Fibroblast of villous mesenchyme (primary cell): ENCODE measurements around the gene LPXN. TPM values are rescaled to one million over a fixed set of nuclear protein-coding genes. Genes with fewer than 3 reads are reported as not detected.

Source experiments
- DNase-seq: peaks from one replicate; pipeline ENCODE4 v3.0.0-alpha.2; 2010; ENCODE audit warnings: low read depth
- H3K4me3 ChIP-seq: 2 replicates; pipeline ENCODE4 v1.5.1; 2011; ENCODE audit warnings: low read depth, mild to moderate bottlenecking, low read length
- total RNA-seq: library from RNA; depleted of rRNA; stranded (reverse); fragments of >200 nt; gene quantifications from 2 replicates; pipeline ENCODE4 v1.2.3, GENCODE V29; 2012
- TF ChIP-seq, protein P1 (sequence below): IDR thresholded peaks from 2 replicates; pipeline ENCODE4 v1.5.1; 2012; ENCODE audit warnings: low read depth, mild to moderate bottlenecking, low read length; ENCODE audit not compliant: insufficient read depth

The LPXN gene
- total RNA-seq, 1 donor = 3.5 TPM

GRCh38 chr11:58487170-58487569 lies 88.5 kb downstream of the LPXN start:
- TF ChIP-seq, protein P1, sequence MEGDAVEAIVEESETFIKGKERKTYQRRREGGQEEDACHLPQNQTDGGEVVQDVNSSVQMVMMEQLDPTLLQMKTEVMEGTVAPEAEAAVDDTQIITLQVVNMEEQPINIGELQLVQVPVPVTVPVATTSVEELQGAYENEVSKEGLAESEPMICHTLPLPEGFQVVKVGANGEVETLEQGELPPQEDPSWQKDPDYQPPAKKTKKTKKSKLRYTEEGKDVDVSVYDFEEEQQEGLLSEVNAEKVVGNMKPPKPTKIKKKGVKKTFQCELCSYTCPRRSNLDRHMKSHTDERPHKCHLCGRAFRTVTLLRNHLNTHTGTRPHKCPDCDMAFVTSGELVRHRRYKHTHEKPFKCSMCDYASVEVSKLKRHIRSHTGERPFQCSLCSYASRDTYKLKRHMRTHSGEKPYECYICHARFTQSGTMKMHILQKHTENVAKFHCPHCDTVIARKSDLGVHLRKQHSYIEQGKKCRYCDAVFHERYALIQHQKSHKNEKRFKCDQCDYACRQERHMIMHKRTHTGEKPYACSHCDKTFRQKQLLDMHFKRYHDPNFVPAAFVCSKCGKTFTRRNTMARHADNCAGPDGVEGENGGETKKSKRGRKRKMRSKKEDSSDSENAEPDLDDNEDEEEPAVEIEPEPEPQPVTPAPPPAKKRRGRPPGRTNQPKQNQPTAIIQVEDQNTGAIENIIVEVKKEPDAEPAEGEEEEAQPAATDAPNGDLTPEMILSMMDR = no peak
- no peak overlapping the region for H3K4me3 ChIP-seq
- DNase-seq = no peak

DNA sequence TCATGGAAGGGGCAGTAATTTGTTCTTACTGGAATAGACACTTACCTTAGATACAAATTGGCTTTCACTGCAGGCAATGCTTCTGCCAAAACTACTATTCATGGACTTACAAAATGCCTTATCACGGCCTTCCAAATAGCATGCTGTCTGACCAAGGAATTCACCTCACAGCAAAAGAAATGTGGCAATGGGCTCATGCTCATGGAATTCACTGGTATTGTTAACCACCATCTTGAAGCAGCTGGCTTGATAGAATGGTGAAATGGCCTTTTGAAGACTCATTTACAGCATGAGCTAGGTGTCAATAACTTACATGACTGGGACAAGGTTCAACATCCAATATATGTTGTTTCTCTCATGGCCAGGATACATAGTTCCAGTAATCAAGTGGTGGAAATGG lies 89.7 kb downstream of the LPXN start:
- no peak overlapping the region for H3K4me3 ChIP-seq
- TF ChIP-seq, protein P1 = no peak
- no peak for DNase-seq

Other genes with a start within 250 kb of the LPXN start
- gene OR5B17, start 216.8 kb downstream of the LPXN start, total RNA-seq = not detected in 2 replicates
- gene OR5B3, start 169.0 kb downstream of the LPXN start, total RNA-seq = not detected in 2 replicates
- not detected in 2 replicates for gene OR5B2, start 147.7 kb downstream of the LPXN start, total RNA-seq
- gene OR5B12, start 133.6 kb downstream of the LPXN start, total RNA-seq = not detected in 2 replicates
- under 0.01 TPM in 1 of 2 replicates, not detected in the other for gene OR5B21, start 67.8 kb downstream of the LPXN start, total RNA-seq
- 54.4 and 68.7 TPM in 2 replicates for gene ZFP91, start 3.2 kb upstream of the LPXN start, total RNA-seq
- 2.2 and 2.9 TPM in 2 replicates for gene CNTF, start 46.8 kb upstream of the LPXN start, total RNA-seq
- not detected in 2 replicates for gene GLYAT, start 156.1 kb upstream of the LPXN start, total RNA-seq